HCEC 1CT (cell line): Measurements from ENCODE around the gene SPDYE1.
"Not testable (repeated sequence)": the region's sequence is repeated elsewhere in the genome, so short reads cannot be mapped to it uniquely, and the experiment has no call there.

ENCODE experiments used
- DNase-seq: peaks from one replicate; pipeline ENCODE4 v3.0.0-alpha.2; 2017

SPDYE1 gene

DNA sequence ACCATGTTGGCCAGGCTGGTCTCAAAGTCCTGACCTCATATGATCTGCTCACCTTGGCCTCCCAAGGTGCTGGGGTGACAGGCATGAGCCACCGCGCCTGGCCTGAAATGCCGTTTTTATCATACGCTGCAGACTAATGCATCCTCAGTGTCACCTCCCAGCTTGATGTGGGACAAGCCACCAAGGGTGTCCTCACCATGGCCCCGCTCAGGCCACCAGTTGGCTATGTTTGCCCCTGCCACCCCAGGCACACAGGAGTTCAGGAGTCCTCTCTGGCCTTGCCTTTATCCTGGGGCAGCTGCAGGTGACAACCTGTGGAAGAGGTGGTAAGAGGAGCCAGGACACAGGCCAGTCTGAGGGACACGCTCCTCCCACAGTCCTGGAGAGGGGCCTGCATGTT lies 3.0 kb upstream of the SPDYE1 start:
- DNase-seq, result not testable (repeated sequence)

DNA sequence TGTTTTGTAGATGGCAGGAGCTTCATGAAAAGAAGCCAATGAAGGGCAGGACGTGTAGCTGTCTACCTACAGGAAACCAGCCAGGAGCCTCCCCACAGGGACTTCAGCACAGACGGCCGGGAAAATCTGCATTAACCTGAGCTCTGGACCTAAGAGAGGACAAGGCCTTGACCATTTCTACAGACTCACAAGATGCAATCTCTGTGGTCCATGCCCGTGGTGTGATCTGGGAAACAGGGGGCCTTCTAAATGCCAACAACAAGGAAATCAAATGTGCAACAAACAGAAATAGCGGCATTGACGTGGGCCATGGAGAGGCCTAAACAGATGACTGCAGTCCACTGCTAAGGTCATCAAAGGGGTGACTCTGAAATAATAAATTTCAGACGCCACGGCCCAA lies 14.4 kb downstream of the SPDYE1 start:
- not testable (repeated sequence) for DNase-seq

DNA sequence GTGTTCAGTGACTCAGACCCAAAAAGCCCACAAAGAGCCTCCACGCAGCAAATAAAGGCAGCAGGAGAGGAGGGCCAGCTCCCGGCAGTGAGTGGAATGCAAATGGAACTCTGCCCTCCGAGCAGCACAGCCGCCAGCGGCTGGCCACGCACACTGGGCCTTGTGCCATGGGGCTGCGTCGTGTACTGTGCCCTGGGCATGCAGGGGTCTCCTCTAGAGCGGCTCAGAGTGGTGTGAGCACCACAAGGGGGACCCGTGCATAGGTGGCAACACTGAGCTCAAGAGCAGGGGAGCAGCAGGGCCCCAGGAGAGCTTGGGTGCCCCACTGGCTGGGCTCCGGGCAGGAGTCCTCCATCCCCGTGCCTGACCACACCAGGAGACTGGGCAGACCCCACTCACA lies 17.4 kb downstream of the SPDYE1 start:
- not testable (repeated sequence) for DNase-seq

DNA sequence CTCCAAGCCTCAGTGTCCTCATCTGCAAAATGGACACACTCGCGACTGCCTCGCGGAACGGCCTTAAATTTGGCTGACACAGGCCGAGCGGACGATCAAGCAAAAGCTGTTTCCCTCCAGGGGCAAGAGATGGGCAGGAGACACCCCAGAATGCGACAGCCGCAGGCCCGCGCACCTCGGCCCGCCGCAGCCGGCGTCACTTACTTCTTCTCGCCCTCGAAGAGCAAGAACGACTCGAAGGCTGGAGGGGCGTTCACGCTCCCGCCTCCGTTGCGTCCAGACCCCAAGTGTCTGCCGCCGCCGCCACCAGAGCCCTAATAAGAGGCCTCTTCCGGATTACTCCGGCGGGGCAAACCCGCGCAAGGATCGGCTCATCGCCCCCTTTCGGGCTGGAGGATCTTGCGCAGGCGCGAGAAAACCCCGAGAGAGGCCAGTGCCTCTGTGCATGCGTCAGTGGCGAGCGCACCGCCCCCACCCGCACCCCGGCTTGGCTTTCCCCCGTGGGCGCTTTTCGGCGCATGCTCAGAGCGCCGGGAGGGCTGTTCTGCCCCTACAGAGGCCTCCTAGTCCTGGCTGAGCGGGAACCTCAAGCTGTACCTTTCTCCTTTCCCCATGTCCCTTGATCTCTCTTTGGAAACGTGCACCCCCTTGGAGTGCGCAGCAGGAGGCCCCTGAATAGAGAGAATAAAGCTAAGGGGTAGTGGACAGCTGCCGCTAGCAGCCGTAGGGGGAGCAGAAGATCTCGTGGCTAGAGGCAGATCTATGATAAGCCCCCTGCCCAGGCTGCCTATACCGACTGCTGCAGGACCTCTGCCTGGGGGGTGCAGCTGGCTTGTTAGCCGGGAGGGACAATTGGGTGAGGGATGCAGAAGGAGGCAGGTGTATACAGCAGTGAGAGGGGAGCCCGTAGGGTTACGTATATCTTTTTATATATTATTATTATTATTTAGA lies 21.4 kb downstream of the SPDYE1 start:
- peak; percentile 88 for DNase-seq

DNA sequence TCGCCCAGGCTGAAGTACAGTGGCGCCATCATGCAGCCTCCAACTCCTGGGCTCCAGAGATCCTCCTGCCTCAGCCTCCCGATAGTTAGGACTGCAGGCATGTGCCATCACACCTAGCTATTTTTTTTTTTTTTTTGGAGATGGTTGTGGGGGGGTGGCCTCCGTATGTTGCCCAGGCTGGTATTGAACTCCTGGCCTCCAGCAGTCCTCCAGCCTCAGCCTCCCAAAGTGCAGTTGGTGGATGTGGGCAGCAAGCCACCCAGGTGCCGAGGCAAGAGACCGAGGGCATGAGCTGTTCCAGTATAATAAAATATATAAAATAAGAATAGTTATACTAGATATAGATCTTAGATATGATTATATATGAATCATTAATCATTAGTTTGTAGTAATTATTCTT lies 22.1 kb downstream of the SPDYE1 start:
- not testable (repeated sequence) for DNase-seq

DNA sequence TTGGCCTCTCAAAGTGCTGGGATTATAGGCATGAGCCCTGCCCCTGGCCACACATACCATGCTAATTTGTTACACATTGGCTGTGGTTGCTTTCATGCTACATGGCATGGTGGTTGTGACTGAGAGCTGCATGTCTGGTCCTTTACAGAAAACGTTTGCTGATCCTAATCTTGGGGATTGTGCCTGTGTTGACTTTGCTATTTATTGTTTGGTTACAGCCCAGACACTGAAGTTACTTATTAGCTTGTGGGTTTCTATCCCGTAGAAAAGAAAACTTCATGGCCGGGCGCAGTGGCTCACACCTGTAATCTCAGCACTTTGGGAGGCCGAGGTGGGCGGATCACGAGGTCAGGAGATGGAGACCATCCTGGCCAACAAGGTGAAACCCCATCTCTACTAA lies 24.4 kb downstream of the SPDYE1 start:
- DNase-seq, result not testable (repeated sequence)

DNA sequence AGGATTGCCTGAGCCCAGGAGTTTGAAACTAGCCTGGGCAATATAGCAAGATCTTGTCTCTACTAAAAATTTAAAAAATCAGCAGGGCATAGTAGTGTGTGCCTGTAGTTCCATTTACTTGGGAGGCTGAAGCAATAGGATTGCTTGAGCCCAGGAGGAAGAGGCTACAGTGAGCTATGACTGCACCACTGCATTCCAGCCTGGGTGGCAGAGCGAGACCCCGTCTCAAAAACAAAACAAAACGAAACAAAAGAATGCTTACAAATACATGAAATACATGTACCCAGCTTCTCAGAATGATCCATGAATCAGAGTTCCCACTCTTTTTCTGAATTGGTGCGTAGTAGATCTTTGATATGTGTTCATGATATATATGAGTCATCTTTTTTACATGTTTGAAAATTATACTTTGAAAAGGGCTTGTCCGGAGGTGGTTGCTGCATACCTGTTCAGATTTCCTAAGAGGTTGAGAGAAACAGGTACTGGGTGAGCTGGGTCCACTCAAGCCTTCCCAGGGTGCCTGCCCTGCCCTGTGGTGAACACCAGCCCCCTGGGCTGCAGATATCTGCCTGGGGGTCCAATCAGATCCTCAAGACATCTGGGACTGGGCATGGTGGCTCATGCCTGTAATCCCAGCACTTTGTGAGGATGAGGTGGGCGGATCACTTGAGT lies 25.2 kb downstream of the SPDYE1 start:
- DNase-seq, result not testable (repeated sequence)

DNA sequence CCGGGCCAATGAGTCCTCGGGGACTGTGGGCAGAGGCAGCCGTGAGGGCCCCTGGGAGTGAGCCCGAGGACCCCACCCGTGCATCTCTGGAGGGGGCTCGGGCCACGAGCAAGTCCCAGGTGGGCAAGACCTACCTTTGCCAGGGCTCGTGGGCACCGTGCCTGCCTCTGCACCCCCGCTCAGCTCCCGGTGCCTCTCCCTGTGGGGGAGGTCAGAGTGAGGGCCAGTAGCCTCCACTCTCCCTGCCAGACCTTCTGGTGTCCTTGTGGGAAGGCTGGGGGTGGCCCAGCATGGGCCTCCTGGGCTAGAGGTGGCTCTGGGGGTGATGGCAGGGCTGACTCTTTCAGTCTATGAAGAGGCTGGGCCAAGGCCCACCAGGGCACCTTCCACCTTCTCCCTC lies 31.7 kb downstream of the SPDYE1 start:
- DNase-seq, result not testable (repeated sequence)

DNA sequence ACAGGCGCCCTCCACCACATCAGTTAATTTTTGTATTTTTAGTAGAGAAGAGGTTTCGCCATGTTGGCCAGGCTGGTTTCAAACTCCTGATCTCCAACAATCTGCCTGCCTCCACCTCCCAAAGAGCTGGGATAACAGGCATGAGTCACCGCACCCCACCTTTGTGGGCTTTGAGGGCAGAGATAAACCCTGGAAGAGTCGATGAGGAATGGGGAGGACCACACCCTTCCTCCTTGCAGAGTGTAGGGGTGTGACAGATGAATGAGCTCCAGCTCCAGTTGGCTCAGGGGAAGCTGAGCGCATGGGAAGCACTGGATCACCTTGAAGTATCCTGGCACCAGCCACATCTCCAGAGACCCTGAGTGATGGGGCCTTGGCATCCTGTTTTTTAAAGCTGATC lies 32.3 kb downstream of the SPDYE1 start:
- not testable (repeated sequence) for DNase-seq

DNA sequence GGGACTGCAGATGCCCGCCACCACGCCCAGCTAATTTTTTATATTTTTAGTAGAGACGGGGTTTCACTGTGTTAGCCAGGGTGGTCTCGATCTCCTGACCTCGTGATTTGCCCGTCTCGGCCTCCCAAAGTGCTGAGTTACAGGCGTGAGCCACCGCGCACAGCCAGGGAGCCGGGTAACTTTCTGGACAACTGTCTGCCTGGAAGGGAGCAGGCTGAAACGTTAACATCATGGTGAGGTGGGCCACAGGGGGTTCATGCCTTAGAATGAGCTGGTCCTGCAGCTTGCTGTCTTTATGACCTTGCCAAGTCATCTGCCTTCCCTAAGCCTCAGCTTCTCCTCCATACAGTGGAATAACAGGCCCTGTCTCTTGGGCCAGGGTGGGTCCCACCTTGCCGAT lies 33.6 kb downstream of the SPDYE1 start:
- DNase-seq, result not testable (repeated sequence)

DNA sequence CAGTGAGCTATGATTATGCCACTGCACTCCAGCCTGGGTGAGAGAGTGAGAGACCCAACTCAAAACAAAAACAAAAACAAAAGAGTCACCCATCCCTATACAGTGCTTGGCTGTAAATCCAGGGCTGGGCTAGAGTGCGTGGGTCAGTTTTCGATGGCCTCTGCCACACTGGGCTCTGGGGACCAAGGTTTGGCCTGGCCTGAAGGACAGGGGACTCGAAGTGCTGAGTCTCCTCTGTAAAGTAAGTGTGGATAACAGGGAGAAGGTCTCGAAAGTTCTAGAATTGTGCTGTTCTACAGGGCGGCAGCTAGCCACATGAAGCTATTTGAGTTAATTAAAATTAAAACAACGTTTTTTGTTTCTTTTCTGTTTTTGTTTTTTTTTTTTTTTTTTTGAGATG lies 34.3 kb downstream of the SPDYE1 start:
- DNase-seq, result not testable (repeated sequence)

DNA sequence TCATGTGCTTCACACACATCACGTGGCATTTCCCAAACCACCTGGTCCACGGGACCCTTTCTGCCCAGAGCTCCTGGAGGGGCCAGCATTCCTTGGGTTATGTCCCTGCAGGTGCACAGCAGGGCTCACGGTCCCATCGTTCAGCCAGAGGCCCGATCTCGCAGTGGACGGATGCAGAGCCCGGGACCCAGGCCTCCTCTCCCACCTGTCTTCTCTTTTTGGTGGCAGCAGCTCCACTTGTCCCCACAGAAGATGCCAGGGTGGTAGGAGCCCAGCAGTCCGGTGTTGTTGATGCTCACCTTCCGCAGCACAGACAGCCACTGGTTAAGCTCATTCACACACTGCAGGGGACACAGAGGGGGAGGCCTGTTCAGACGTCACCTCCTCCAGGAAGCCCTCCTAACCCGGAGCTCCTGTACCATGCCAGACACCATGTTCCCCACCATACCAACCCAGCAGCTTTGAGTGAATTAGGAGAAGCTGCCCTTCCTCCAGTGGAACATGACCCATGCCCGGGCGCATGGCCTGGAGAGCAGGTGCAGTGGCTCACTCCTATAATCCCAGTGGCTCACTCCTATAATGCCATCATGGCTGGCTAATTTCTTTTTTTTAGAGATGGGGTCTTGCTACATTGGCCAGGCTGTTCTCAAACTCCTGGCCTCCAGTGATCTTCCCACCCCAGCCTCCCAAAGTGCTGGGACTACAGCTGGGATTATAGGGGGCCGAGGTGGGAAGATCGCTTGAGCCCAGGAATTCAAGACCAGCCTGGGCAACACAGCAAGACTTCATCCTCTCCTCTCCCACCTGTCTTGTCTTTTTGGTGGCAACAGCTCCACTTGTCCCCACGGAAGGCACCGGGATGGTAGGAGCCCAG lies 36.5 kb downstream of the SPDYE1 start:
- DNase-seq, result not testable (repeated sequence)

DNA sequence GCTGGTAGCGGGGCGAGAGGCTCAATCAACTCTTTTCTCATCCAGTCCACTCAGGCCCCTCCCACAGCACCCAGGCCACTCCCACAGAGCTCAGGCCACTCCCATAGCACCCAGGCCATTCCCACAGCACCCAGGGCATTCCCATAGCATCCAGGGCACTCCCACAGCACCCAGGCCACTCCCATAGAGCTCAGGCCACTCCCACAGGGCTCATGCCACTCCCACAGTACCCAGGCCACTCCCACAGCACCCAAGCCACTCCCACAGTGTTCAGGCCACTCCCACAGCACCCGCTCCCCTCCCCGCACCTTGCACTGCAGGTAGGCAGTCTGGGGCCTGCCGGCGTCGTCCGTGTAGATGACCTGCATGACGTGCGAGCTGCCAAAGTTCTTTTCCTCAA lies 38.7 kb downstream of the SPDYE1 start:
- DNase-seq, result peak; percentile 25

DNA sequence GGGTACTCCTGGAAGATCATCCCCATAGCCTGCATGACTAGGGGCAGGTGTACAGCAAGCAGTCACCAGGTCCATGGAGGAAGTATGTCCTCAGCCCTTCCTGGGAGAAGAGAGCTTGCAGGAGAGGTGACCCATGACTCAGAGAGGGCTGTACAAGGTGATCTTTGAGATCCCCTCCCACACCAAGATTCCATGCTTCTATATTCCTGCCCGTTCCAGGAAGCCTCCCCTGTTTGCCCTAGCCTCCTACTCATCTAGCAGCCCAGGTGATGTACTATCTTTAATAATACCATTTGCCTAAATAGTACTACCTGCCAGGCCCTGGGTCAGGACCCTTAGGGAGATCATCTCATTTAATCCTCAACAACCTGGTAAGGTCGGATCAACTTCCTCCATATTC lies 40.3 kb downstream of the SPDYE1 start:
- not testable (repeated sequence) for DNase-seq

DNA sequence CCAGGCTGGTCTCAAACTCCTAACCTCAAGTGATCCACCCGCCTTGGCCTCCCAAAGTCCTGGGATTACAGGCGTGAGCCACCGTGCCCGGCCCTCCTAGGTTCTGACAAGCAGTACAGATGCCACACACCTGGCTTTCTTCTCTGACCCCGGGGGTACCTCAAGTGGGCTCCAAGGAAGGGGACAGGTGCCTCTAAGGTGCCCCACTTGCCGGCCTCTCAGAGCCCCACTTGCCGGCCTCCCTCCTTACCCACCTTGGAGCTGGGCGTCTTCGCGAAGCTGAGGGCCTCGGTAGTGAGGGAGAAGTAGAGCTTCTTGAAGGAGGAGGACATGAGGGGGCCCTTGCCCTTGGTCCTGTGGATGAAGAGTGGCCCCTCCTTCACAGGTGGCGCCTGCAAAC lies 40.9 kb downstream of the SPDYE1 start:
- DNase-seq, result not testable (repeated sequence)

DNA sequence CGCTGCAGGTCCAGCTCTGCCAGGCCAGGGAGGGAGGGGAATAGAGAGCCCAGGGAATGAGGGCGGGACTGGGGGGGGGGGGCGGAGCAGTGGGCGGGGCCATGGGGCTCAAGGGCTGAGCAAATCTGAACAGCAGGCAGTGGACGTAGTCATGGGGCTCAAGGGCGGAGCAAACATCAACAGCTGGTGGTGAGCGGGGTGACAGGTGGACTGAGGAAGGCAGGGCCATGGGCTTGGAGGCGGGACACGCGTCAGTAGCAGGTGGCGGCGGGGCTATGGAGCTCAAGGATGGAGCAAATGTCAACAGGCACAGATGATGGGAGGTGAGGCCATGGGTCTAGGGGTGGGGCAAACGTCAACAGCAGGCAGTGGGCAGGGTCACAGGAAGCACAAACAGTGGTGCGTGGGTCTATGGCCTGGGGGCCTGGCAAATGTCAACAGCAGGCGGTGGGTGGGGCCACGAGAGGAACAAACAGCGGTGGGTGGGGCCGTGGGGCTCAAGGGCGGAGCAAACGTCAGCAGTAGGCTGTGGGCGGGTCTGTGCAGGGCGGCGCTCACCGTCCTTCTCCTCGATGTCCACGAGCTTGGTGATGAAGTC lies 41.4 kb downstream of the SPDYE1 start:
- peak; percentile 48 for DNase-seq

DNA sequence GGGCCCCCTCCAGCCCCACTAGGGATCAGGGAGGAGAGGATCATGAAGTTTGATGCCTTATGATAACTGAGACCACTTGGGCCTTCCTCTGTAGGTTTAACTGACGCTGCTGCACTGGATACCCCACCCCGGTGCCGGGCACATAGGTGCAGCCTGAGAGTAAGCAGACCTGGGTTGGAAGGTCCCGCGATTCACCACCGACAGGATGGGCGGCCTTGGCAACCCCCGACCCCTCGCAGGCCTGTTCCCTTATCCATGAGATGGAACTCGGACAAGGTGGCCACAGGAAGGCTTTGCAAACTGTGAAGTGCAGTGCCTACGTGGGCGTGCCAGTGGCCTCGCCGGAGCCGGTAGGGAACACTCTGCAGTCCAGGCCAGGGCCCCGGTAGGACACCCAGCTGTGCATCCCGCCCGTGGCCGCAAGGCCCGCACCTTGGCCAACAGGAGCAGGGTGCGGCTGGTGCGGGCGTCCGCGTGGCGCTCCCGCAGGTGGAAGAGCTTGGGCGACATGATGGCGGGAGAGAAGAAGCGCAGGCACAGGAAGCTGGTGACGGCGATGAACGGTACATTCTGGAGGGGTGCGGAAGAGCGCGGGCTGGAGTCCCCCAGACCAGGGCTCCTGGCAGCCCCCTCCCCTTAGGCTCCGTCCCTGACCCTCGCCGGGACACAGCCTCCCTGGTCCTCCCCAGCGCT lies 42.2 kb downstream of the SPDYE1 start:
- not testable (repeated sequence) for DNase-seq

DNA sequence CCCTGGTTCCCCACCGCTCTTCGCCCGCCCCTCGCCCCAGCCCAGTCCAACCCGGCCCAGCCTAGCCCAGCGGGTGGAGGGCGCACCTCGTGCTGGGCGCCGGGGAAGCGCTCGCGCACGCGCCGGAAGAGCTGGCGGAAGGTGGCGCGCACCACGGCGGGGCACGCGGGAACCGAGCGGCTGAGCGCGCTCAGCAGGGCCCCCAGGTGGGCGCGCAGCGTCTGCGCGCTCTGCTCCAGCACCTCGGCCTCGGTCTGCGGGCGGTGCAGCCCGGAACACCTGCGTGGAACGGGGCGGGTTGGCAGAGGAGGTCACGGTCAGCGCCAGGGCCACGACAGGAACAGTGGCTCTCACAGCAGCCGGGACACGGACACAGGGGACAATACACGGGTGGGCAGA lies 42.8 kb downstream of the SPDYE1 start:
- DNase-seq, result not testable (repeated sequence)

DNA sequence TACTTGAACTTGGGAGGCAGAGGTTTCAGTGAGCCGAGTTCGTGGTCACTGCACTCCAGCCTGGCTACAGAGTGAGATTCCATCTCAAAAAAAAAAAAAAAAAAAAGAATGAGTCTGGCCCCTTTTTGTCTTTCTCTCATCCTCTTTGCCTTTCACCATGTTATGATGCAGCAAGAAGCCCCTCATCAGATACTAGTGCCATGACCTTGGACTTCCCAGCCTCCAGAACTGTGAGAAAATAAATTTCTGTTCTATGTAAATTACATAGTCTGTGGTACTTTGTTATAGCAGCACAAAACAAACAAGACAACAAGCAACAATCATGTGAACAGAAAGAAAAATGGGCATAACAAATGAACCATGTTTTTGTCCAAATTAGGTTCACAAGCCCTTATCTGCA lies 44.5 kb downstream of the SPDYE1 start:
- DNase-seq, result no peak

DNA sequence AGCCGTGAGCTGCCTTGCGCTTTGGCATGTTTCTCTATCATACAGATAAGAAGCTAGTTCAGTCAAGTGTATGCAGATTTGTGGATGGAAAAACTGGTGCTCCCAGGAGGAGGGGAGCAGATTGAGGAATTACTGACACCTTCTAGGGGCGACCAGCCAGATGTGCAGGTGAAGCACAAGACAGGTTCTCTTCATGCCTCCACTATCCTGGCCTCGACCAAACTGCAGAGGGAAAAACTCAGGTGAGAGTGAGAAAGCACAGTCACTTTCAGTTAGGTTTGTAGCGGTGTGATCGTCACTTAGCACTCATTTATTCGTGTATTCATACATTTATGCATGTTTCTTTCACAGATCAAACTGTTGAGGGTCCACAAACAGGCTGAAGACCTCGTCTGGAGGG lies 46.2 kb downstream of the SPDYE1 start:
- no peak for DNase-seq

DNA sequence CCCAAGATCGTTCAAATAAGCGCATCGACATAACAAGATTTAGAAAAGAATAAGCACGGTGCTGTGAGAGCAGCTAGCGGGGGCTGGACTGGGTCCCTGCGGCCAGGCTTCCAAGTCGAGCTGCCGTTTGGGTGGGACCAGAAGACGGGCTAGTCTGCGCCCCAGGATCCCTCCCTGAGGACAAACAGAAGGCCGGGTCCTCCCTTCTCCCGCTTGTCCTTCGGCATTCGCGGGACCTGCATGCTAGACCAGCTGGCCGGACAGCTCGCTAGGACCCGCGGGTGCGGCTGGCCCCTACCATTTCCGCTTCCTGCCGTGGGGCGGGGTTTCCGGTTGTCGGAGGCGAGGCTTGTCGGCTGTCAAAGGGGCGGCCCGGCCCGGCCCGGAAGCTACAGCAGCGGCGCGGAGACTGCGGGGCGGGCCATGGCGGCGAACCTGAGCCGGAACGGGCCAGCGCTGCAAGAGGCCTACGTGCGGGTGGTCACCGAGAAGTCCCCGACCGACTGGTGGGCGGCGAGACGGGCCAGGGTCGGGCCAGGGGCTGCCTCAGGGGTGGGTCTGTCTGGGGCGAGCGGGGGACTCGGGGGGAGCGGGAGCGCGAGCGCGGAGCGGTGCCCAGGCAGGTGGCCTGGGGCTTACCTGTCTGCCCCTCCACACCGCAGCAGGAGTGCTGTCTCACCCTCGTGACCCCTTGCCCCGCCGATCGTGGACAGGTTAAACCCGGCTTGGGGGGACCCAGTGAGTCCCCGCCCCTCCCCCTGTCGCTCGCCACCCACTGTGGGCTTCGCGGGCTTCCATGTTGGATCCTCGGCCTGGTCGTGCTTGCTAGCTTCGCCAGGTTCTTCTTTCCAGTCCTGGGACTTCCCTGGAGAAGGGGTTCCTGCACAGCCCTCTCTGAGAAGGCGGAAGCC lies 46.9 kb downstream of the SPDYE1 start, which contains the start of gene DBNL:
DBNL (plus strand) TSS at position 388 of the 911 bp plus-strand sequence; CDS start at position 424, 36 bp downstream.
- peak; percentile 87 for DNase-seq
